Spleen (tissue), 7 donors: ENCODE results near the gene SLC10A2.

Source experiments
- POLR2AphosphoS5 ChIP-seq, 3 donors: sonication (generic); formaldehyde crosslinking; IDR thresholded peaks; one replicate each; pipeline ENCODE4 v1.5.1; 2017; ENCODE audit warnings: antibody characterized with exemption in 3 of 3
- TF ChIP-seq, protein P1 (sequence below), 11 experiments: fragments of 200-600 bp in 7 of 11; fragments of 450-650 bp in 4 of 11; sonication (generic) in 4 of 11; IDR thresholded peaks in 8 of 11; conservative IDR thresholded peaks in 3 of 11; 1 replicate in 7 of 11; 2 replicates in 4 of 11; pipeline versions ENCODE4 v1.4.0 to v1.8.0; 2016 to 2021; ENCODE audit warnings: antibody characterized with exemption in 11 of 11, inconsistent platforms in 4 of 11, mild to moderate bottlenecking in 1 of 11
- donor health status: DM: no; HTN: no; CAD: no; lungs with moderate emphysema.
- donor health status: DM: no; HTN: no; CAD: no.
- donor health status: DM: no; HTN: no; CAD: no.

DNA sequence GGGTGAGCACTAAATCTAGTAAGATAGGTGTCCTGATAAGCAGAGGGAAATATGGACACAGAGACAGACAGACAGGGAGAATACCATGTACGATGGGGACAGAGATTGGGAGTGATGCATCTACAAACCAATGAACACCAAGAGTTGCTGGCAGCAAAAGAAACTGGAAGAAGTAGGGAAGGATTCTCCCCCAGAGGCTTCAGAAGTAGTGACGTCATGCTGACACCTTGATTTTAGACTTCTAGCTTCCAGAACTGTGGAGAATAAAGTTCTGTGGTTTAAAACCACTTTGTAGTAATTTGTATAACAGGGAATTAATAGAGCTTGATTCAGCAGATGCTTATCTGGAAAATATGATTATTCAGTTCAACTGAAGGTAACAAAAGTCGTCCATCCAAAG is 66.1 kb downstream of the SLC10A2 start:
- TF ChIP-seq, protein P1, sequence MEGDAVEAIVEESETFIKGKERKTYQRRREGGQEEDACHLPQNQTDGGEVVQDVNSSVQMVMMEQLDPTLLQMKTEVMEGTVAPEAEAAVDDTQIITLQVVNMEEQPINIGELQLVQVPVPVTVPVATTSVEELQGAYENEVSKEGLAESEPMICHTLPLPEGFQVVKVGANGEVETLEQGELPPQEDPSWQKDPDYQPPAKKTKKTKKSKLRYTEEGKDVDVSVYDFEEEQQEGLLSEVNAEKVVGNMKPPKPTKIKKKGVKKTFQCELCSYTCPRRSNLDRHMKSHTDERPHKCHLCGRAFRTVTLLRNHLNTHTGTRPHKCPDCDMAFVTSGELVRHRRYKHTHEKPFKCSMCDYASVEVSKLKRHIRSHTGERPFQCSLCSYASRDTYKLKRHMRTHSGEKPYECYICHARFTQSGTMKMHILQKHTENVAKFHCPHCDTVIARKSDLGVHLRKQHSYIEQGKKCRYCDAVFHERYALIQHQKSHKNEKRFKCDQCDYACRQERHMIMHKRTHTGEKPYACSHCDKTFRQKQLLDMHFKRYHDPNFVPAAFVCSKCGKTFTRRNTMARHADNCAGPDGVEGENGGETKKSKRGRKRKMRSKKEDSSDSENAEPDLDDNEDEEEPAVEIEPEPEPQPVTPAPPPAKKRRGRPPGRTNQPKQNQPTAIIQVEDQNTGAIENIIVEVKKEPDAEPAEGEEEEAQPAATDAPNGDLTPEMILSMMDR (IDR thresholded peaks at IDR 0.05 in 8 of 11, conservative IDR thresholded peaks at IDR 0.05 in 3 of 11) = no peak
- no peak for TF ChIP-seq POLR2AphosphoS5 (IDR thresholded peaks at IDR 0.05)
